ENCODE results near the gene C1orf216. TPM values are rescaled to one million over a fixed set of nuclear protein-coding genes. Genes with fewer than 3 reads are reported as not detected.
"Not testable (repeated sequence)": the region's sequence is repeated elsewhere in the genome, so short reads cannot be mapped to it uniquely, and the experiment has no call there.

C1orf216 gene
- total RNA-seq, 1 experiment from 2014 or later = 10.1 TPM

GRCh38 chr1:35690103-35690502 is 28.6 kb downstream of the C1orf216 start:
- H3K27me3 Mint-ChIP-seq (ENCODE audit: low read depth); H3K27ac Mint-ChIP-seq; H3K36me3 Mint-ChIP-seq; H3K9me3 Mint-ChIP-seq; DNase-seq (ENCODE audit: low spot score); ATAC-seq; POLR2A ChIA-PET; H3K4me3 Mint-ChIP-seq: not testable (repeated sequence)
- H3K4me1 Mint-ChIP-seq = peaks cover 24% of the 10 kb centered on the region
- CTCF ChIA-PET = interaction anchor here (0.6 to 1.7 kb wide), 4 partner anchors 8 to 145 kb away, joined by 3 to 11 read pairs (median 5); no protein-coding TSS in a partner anchor

GRCh38 chr1:35688161-35688560 is 30.5 kb downstream of the C1orf216 start:
- Mint-ChIP-seq H3K27ac (no peak overlapping the region), H3K27me3 (ENCODE audit: low read depth) (peaks cover 8% of the 10 kb centered on the region), H3K4me3 (no peak overlapping the region), H3K4me1 (peaks cover 24% of the 10 kb centered on the region), H3K36me3 (no peaks in the 10 kb centered on the region), H3K9me3 (no peaks in the 10 kb centered on the region)
- ATAC-seq (no peak), DNase-seq (ENCODE audit: low spot score) (no peak)
- TF ChIP-seq AR (CRISPR knock-in tag; IDR thresholded peaks at IDR 0.05) (no peak), TEAD4 (CRISPR knock-in tag; IDR thresholded peaks at IDR 0.05) (no peak), RORB (CRISPR knock-in tag; IDR thresholded peaks at IDR 0.05) (no peak), ZNF416 (CRISPR knock-in tag; IDR thresholded peaks at IDR 0.05) (no peak), TCF7 (CRISPR knock-in tag; IDR thresholded peaks at IDR 0.05; ENCODE audit: low read depth) (no peak), JAZF1 (CRISPR knock-in tag; IDR thresholded peaks at IDR 0.05) (no peak), PRDM15 (CRISPR knock-in tag; IDR thresholded peaks at IDR 0.05) (no peak), NFE2L1 (CRISPR knock-in tag; IDR thresholded peaks at IDR 0.05) (no peak), ZNF425 (CRISPR knock-in tag; conservative IDR thresholded peaks at IDR 0.05) (no peak), CREM (CRISPR knock-in tag; IDR thresholded peaks at IDR 0.05) (no peak), KAT7 (CRISPR knock-in tag; IDR thresholded peaks at IDR 0.05; ENCODE audit: borderline replicate concordance) (no peak), CREB1 (CRISPR knock-in tag; IDR thresholded peaks at IDR 0.05) (no peak)
- ChIA-PET POLR2A (no interaction called here), CTCF (interaction anchor here (1.3 kb wide), 1 partner anchor 28 kb away, joined by 4 read pairs; no protein-coding TSS in a partner anchor)

- Mint-ChIP-seq H3K27me3 (ENCODE audit: low read depth) (peaks cover 3% of the 10 kb centered on the region; the same call in 1 of the 2 replicates), H3K36me3 (no peaks in the 10 kb centered on the region), H3K4me1 (no peaks in the 10 kb centered on the region), H3K9me3 (no peaks in the 10 kb centered on the region), H3K4me3 (no peak overlapping the region), H3K27ac (no peak overlapping the region)
- POLR2A ChIA-PET = no interaction called here
- CTCF ChIA-PET = interaction anchor here (1.1 kb wide), 1 partner anchor 33 kb away, joined by 4 read pairs; no protein-coding TSS in a partner anchor
- DNase-seq (ENCODE audit: low spot score) = no peak
- no peak for ATAC-seq
- TF ChIP-seq ATF1 (CRISPR knock-in tag; IDR thresholded peaks at IDR 0.05) (no peak), IRF2 (CRISPR knock-in tag; IDR thresholded peaks at IDR 0.05; ENCODE audit: borderline replicate concordance, low read depth) (no peak), PRDM15 (CRISPR knock-in tag; IDR thresholded peaks at IDR 0.05) (no peak), ZNF263 (CRISPR knock-in tag; IDR thresholded peaks at IDR 0.05; ENCODE audit: low read depth) (no peak), AR (CRISPR knock-in tag; IDR thresholded peaks at IDR 0.05) (no peak), MAX (CRISPR knock-in tag; IDR thresholded peaks at IDR 0.05) (no peak), CREM (CRISPR knock-in tag; IDR thresholded peaks at IDR 0.05) (no peak)
Measured at GRCh38 chr1:35683012-35683411, 35.7 kb downstream of the C1orf216 start.

Measured in WTC11 (cell line).